ENCODE data around the gene IFNA8.

Gene IFNA8

DNA sequence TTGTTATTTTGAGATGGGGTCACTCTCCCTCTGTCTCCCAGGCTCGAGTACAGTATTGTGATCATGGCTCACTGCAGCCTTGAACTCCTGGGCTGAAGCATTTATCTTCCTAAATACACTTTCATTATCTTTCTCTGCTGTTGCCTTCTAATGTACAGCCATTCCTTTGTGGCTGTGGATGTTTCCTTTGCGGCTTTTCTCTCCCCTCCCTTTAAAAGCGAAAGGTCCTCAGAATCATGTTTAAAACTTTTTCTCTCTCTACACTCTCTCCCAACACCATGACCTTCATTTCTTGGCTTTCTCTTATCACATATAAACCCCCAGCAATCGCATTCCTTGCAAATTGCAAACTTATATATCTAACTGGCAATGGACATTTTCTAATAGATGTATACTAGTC, 25.3 kb upstream of the IFNA8 start:
- H3K4me1 ChIP-seq (ENCODE audit: insufficient read depth, poor library complexity, severe bottlenecking): no peaks in the 10 kb centered on the region
- DNase-seq (ENCODE audit: low spot score) (no peak), ATAC-seq (ENCODE audit: low read depth) (no peak)
- no peaks in the 10 kb centered on the region for H3K36me3 ChIP-seq (ENCODE audit: low read depth)
- H3K4me3 ChIP-seq (ENCODE audit: severe bottlenecking): no peak overlapping the region
- peaks cover 60% of the 10 kb centered on the region for H3K27me3 ChIP-seq (ENCODE audit: insufficient read depth, poor library complexity, severe bottlenecking)
- TF ChIP-seq, protein P1, sequence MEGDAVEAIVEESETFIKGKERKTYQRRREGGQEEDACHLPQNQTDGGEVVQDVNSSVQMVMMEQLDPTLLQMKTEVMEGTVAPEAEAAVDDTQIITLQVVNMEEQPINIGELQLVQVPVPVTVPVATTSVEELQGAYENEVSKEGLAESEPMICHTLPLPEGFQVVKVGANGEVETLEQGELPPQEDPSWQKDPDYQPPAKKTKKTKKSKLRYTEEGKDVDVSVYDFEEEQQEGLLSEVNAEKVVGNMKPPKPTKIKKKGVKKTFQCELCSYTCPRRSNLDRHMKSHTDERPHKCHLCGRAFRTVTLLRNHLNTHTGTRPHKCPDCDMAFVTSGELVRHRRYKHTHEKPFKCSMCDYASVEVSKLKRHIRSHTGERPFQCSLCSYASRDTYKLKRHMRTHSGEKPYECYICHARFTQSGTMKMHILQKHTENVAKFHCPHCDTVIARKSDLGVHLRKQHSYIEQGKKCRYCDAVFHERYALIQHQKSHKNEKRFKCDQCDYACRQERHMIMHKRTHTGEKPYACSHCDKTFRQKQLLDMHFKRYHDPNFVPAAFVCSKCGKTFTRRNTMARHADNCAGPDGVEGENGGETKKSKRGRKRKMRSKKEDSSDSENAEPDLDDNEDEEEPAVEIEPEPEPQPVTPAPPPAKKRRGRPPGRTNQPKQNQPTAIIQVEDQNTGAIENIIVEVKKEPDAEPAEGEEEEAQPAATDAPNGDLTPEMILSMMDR (IDR thresholded peaks at IDR 0.05; ENCODE audit: poor library complexity, severe bottlenecking): no peak
- H3K27ac ChIP-seq (ENCODE audit: poor library complexity, severe bottlenecking): no peak overlapping the region
- no peaks in the 10 kb centered on the region for H3K9me3 ChIP-seq (ENCODE audit: severe bottlenecking)

DNA sequence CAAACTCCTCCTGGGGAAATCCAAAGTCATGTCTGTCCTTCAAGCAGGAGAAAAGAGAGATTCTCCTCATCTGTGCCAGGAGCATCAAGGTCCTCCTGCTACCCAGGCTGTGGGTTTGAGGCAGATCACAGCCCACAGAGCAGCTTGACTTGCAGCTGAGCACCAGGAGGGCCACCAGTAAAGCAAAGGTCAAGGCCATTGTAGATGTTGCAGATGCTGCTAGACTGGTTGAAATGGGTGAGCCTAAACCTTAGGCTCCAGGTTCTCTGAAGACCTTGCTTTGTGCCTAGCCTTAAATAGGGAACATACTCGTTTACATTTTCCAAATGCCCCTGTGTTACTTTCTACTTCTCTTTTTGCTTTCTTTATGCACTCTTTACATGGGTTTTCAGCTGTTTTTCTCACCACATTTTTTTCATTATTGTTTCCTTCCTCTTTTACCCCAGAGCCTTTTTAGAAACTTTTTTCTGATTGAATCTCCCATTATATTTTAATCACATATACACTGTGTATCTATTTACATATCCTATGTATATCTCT, 23.7 kb upstream of the IFNA8 start, which contains the start of gene IFNA2:
Gene IFNA2 (minus strand): TSS at position 268 of the 540 bp plus-strand sequence. CDS start 69 bp downstream, at position 199.
- Histone ChIP-seq H3K4me1 (ENCODE audit: insufficient read depth, poor library complexity, severe bottlenecking) (no peaks in the 10 kb centered on the region), H3K4me3 (ENCODE audit: severe bottlenecking) (no peak within 1 kb of the TSS), H3K27ac (ENCODE audit: poor library complexity, severe bottlenecking) (no peak within 1 kb of the TSS), H3K36me3 (ENCODE audit: low read depth) (no peaks in the 10 kb centered on the region), H3K27me3 (ENCODE audit: insufficient read depth, poor library complexity, severe bottlenecking) (peaks cover 60% of the 10 kb centered on the region), H3K9me3 (ENCODE audit: severe bottlenecking) (no peaks in the 10 kb centered on the region)
- ATAC-seq (ENCODE audit: low read depth): no peak
- TF ChIP-seq, protein P1 (IDR thresholded peaks at IDR 0.05; ENCODE audit: poor library complexity, severe bottlenecking): no peak
- no peak for DNase-seq (ENCODE audit: low spot score)

DNA sequence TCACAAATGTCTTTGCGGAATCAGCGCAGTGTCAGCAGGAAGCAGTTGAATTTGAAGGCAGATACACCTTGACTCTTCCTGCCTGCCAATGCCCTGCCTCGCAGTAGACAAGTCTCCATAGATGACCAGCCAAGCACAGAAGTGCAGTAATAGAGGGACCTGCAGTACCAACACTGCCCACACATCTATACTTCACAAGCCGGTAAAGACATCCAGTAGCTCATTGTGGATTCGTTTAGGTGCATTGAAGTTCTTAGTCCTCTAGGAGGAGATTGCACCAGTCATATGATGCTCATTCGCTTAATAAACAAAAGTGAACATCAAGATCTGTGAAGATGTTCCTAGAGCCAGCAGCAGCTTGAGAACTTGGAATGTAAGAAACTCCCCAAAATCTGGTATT, 16.6 kb upstream of the IFNA8 start:
- Histone ChIP-seq H3K36me3 (ENCODE audit: low read depth) (no peaks in the 10 kb centered on the region), H3K9me3 (ENCODE audit: severe bottlenecking) (no peaks in the 10 kb centered on the region), H3K4me1 (ENCODE audit: insufficient read depth, poor library complexity, severe bottlenecking) (no peaks in the 10 kb centered on the region), H3K27me3 (ENCODE audit: insufficient read depth, poor library complexity, severe bottlenecking) (peaks cover 76% of the 10 kb centered on the region), H3K27ac (ENCODE audit: poor library complexity, severe bottlenecking) (no peak overlapping the region), H3K4me3 (ENCODE audit: severe bottlenecking) (no peak overlapping the region)
- ATAC-seq (ENCODE audit: low read depth) (peak; percentile 78), DNase-seq (ENCODE audit: low spot score) (no peak)
- TF ChIP-seq, protein P1 (IDR thresholded peaks at IDR 0.05; ENCODE audit: poor library complexity, severe bottlenecking): no peak

GRCh38 chr9:21395778-21396717, 12.9 kb upstream of the IFNA8 start:
- H3K36me3 ChIP-seq (ENCODE audit: low read depth): no peaks in the 10 kb centered on the region
- peaks cover 64% of the 10 kb centered on the region for H3K27me3 ChIP-seq (ENCODE audit: insufficient read depth, poor library complexity, severe bottlenecking)
- no peaks in the 10 kb centered on the region for H3K9me3 ChIP-seq (ENCODE audit: severe bottlenecking)
- TF ChIP-seq, protein P1 (IDR thresholded peaks at IDR 0.05; ENCODE audit: poor library complexity, severe bottlenecking): peak; percentile 74
- ATAC-seq (ENCODE audit: low read depth) (peak; percentile 59), DNase-seq (ENCODE audit: low spot score) (no peak)
- peak overlapping the region; percentile 16 for H3K4me3 ChIP-seq (ENCODE audit: severe bottlenecking)
- H3K4me1 ChIP-seq (ENCODE audit: insufficient read depth, poor library complexity, severe bottlenecking): no peaks in the 10 kb centered on the region
- no peak overlapping the region for H3K27ac ChIP-seq (ENCODE audit: poor library complexity, severe bottlenecking)

Measured in RWPE2 (cell line).